ENCODE results near the gene PAWR. TPM values are rescaled to one million over a fixed set of nuclear protein-coding genes. Genes with fewer than 3 reads are reported as not detected.

The PAWR gene
- polyA plus RNA-seq, 1 experiment: 10.5 TPM

DNA sequence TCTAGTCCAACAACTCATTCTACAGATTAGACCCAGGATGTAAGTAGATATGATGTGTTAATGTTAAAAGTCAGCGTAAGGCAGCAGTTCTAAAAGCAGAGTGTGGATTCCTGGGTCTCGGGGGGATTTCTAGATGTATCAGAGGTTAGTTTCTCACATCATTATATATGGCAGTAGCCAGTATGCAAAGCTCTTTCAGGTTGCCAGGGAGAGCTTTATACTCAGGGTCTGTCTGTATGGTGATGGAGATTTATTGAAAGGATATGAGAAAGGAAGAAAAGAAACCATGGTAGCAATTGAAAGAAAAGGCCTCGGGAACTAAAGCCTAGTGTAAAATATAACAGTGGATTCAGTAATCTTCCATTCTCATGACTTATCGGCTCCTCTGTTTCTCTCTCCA is 26.2 kb upstream of the PAWR start:
- no peaks in the 10 kb centered on the region for H3K36me3 ChIP-seq (ENCODE audit: control insufficient read depth, insufficient read depth, low read length)
- POLR2A ChIA-PET: no interaction called here
- DNase-seq (ENCODE audit: low read depth): no peak
- H3K4me3 ChIP-seq (ENCODE audit: low read depth, low read length): no peak overlapping the region
- no peaks in the 10 kb centered on the region for H3K27me3 ChIP-seq (ENCODE audit: control insufficient read depth, insufficient read depth, low read length)
- TF ChIP-seq, protein P1, sequence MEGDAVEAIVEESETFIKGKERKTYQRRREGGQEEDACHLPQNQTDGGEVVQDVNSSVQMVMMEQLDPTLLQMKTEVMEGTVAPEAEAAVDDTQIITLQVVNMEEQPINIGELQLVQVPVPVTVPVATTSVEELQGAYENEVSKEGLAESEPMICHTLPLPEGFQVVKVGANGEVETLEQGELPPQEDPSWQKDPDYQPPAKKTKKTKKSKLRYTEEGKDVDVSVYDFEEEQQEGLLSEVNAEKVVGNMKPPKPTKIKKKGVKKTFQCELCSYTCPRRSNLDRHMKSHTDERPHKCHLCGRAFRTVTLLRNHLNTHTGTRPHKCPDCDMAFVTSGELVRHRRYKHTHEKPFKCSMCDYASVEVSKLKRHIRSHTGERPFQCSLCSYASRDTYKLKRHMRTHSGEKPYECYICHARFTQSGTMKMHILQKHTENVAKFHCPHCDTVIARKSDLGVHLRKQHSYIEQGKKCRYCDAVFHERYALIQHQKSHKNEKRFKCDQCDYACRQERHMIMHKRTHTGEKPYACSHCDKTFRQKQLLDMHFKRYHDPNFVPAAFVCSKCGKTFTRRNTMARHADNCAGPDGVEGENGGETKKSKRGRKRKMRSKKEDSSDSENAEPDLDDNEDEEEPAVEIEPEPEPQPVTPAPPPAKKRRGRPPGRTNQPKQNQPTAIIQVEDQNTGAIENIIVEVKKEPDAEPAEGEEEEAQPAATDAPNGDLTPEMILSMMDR (IDR thresholded peaks at IDR 0.05; ENCODE audit: insufficient read depth, low read depth, low read length): no peak
- CTCF ChIA-PET: interaction anchor here (0.9 kb wide), 1 partner anchor 20 kb away, joined by 4 read pairs; no protein-coding TSS in a partner anchor

DNA sequence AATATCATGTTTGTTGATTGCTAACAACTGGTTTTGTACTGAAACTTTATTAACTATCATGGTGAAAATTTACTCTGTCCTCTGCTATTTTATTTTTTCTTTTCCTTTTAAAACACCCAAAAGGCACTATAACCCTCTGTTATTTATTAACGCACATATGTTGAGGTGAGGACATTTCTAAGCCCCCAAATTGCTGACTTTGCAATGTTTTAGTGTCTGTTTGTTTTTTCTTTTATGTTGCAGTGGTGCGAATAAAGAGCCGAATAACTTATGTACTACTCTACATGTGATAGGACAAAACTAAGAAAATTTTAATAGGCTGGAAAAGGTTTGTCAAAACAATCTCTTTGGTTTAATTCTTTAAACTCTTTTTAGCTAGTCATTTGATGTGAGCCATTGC is 24.5 kb upstream of the PAWR start:
- Histone ChIP-seq H3K36me3 (ENCODE audit: control insufficient read depth, insufficient read depth, low read length) (no peaks in the 10 kb centered on the region), H3K27me3 (ENCODE audit: control insufficient read depth, insufficient read depth, low read length) (no peaks in the 10 kb centered on the region), H3K4me3 (ENCODE audit: low read depth, low read length) (no peak overlapping the region)
- DNase-seq (ENCODE audit: low read depth): no peak
- POLR2A ChIA-PET: no interaction called here
- TF ChIP-seq, protein P1 (IDR thresholded peaks at IDR 0.05; ENCODE audit: insufficient read depth, low read depth, low read length): no peak
- CTCF ChIA-PET: no interaction called here

DNA sequence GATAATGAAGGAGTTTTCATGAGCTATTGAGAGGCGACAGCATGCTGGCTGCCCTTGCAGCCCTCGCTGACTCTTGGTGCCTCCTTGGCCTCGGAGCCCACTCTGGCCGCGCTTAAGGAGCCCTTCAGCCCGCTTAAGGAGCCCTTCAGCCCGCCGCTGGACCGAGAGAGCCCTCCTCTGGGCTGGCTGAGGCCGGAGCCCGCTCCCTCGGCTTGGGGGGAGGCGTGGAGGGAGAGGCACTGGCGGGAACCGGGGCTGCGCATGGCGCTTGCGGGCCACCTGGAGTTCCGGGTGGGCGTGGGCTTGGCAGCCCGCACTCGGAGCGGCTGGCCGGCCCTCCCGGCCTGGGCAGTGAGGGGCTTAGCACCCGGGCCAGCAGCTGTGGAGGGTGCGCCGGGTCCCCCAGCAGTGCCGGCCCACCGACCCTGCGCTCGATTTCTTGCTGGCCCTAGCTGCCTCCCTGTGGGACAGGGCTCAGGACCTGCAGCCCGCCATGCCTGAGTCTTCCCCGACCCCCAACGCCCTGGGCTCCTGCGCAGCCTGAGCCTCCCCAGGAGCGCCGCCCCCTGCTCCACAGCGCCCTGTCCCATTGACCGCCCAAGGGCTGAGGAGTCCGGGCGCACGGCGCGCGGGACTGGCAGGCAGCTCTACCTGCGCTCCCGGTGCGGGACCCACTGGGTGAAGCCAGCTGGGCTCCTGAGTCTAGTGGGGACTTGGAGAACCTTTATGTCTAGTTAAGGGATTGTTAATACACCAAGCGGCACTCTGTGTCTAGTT is 20.1 kb upstream of the PAWR start:
- Histone ChIP-seq H3K27me3 (ENCODE audit: control insufficient read depth, insufficient read depth, low read length) (no peaks in the 10 kb centered on the region), H3K4me3 (ENCODE audit: low read depth, low read length) (no peak overlapping the region), H3K36me3 (ENCODE audit: control insufficient read depth, insufficient read depth, low read length) (no peaks in the 10 kb centered on the region)
- POLR2A ChIA-PET: no interaction called here
- no peak for DNase-seq (ENCODE audit: low read depth)
- CTCF ChIA-PET: interaction anchor here (1.7 kb wide), 1 partner anchor 19 kb away, joined by 4 read pairs; no protein-coding TSS in a partner anchor
- TF ChIP-seq, protein P1 (IDR thresholded peaks at IDR 0.05; ENCODE audit: insufficient read depth, low read depth, low read length): no peak

DNA sequence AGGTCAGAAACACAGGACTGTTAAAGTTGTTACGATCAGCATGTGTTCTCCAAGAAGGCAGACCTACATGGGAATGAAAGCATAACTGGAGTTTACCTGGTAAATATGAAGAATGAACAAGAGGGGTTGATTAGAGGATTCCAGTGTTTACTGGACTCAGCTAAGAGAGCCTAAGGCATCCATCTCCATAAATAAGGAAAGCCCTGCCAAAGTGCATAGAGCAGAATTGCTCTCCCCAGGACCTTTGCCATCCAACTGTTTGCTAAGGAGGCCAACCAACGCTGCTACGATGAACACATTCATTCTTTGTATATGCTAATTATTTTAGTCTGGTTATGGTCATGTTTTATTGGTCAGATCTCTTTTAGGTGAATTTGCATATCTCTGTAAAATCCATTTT is 17.1 kb upstream of the PAWR start:
- no peaks in the 10 kb centered on the region for H3K36me3 ChIP-seq (ENCODE audit: control insufficient read depth, insufficient read depth, low read length)
- TF ChIP-seq, protein P1 (IDR thresholded peaks at IDR 0.05; ENCODE audit: insufficient read depth, low read depth, low read length): no peak
- CTCF ChIA-PET: no interaction called here
- H3K4me3 ChIP-seq (ENCODE audit: low read depth, low read length): no peak overlapping the region
- DNase-seq (ENCODE audit: low read depth): no peak
- POLR2A ChIA-PET: no interaction called here
- no peaks in the 10 kb centered on the region for H3K27me3 ChIP-seq (ENCODE audit: control insufficient read depth, insufficient read depth, low read length)

DNA sequence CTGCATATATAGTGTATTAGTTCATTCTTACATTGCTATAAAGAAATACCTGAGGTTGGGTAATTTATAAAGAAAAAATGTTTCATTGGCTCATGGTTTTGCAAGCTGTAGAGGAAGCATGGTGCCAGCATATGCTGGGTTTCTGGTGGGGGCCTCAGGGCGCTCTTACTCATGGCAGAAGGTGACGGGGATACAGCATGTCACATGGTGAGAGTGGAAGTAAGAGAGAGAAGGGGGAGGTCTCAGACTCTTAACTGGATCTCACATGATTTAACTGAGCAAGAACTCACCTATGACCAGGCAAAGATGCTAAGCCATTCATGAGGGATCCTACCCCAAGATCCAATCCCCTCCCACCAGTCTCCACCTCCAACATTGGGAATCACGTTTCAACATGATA is 15.9 kb upstream of the PAWR start:
- DNase-seq (ENCODE audit: low read depth): no peak
- Histone ChIP-seq H3K4me3 (ENCODE audit: low read depth, low read length) (no peak overlapping the region), H3K27me3 (ENCODE audit: control insufficient read depth, insufficient read depth, low read length) (no peaks in the 10 kb centered on the region), H3K36me3 (ENCODE audit: control insufficient read depth, insufficient read depth, low read length) (no peaks in the 10 kb centered on the region)
- TF ChIP-seq, protein P1 (IDR thresholded peaks at IDR 0.05; ENCODE audit: insufficient read depth, low read depth, low read length): no peak
- ChIA-PET POLR2A (interaction anchor here (0.6 kb wide), 1 partner anchor 48 kb away, joined by 3 read pairs; no protein-coding TSS in a partner anchor), CTCF (interaction anchor here (0.6 kb wide), 1 partner anchor 855 kb away, joined by 3 read pairs; no protein-coding TSS in a partner anchor)

Measured in BJ (cell line).